ENCODE measurements around the gene TTI1.

- no peak for TF ChIP-seq ZBTB1 (tag by site-specific recombination; IDR thresholded peaks at IDR 0.05)
- TF ChIP-seq CTCF (tag by site-specific recombination; IDR thresholded peaks at IDR 0.05): no peak
- TF ChIP-seq ZNF777 (tag by site-specific recombination; IDR thresholded peaks at IDR 0.05; ENCODE audit: borderline replicate concordance): no peak
- no peak for TF ChIP-seq ZNF239 (tag by site-specific recombination; IDR thresholded peaks at IDR 0.05)
- no peak for TF ChIP-seq ZNF146 (tag by site-specific recombination; IDR thresholded peaks at IDR 0.05)
- no peak for TF ChIP-seq ZNF274 (IDR thresholded peaks at IDR 0.05; ENCODE audit: low read length)
- no peak for TF ChIP-seq ZNF274 (tag by site-specific recombination; IDR thresholded peaks at IDR 0.05; ENCODE audit: borderline replicate concordance)
- no peak for TF ChIP-seq ZNF585B (tag by site-specific recombination; IDR thresholded peaks at IDR 0.05)
- TF ChIP-seq ZNF10 (tag by site-specific recombination; IDR thresholded peaks at IDR 0.05): no peak
- TF ChIP-seq ZBTB21 (tag by site-specific recombination; IDR thresholded peaks at IDR 0.05): no peak
- no peak for TF ChIP-seq MYNN (tag by site-specific recombination; IDR thresholded peaks at IDR 0.05; ENCODE audit: borderline replicate concordance)
These were observed 99.2 kb downstream of the TTI1 start for GRCh38 chr20:37933786-37934633.

Data from HEK293 (cell line).